HG03378 (cell line): ENCODE data around the gene KYAT1.
A peak's percentile ranks its signal among the peaks of the same experiment; 100 is the strongest.

Experiments used
- ATAC-seq: cut with Tn5 transposase; IDR thresholded peaks from one replicate; pipeline ENCODE4 v1.9.1; 2021; ENCODE audit warnings: mild to moderate bottlenecking, moderate library complexity; ENCODE audit not compliant: unreplicated experiment

KYAT1 gene

DNA sequence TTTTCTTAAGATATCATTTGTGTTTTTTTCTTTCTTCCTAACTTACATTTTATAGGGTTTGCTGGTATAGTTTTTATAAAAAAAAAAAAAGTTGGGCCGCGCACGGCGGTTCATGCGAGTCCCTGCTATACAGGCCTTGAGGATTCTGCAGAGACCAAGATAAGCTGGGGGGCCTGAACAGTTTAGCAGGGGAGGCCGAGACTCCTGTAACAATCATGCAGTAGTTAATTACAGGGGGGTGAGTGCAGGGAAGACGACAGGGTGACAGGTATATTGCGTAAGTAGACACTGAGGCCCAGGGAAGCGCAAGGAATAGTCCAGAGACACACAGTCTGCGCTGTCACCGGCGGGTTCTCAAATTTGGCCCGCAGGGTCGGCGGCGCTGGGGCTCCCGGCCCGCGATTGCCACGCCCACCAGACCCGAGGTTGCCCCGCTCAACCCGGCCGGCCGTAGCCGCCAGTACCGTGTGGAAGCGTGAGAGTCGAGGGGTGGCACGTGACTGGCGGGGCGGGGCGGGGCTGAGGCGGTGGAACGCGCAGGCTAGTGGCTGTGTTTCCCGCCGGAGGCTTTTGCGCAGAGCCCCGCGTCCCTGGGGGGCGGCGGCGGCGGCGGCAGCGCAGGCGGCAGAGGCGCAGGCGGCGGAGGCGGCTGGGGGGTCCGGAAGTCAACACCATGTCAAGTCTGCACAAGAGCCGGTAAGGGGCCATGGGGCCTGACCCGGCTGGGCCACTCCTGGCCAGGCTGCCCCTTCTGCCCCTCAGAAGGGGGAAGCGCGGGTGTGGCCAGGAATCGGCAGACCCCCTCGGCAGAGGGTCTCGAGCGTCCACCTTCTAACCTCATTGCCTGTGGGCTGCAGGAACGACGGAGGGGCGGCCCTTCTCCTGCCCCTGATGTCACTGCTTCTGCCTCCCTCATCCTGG, 94.8 kb downstream of the KYAT1 start, which contains the start of gene TBC1D13:
Gene TBC1D13, plus strand, starts transcription at position 573 of the 921 bp plus-strand sequence. Its CDS starts 101 bp downstream, at position 674.
- peak; percentile 67 for ATAC-seq

DNA sequence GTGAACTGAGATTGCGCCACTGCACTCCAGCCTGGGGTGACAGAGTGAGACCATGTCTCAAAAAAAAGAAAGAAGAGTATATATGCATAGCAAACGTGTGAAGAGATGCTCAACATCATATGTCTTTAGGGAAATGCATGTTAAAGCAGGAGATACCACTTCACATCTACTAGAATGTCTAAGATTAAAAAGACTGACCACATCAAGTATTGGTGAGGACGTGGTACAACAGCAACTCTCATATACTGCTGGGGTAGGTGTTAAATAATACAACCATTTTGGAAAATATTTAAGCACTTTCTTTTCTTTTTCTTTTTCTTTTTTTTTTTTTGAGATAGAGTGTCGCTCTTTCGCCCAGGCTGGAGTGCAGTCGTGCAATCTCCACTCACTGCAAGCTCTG, 96.3 kb downstream of the KYAT1 start:
- ATAC-seq, result no peak
